Urinary bladder (tissue), 4 donors: ENCODE measurements around the gene ABCB7. TPM values are rescaled to one million over a fixed set of nuclear protein-coding genes. Genes with fewer than 3 reads are reported as not detected.
"Not testable (repeated sequence)": the region's sequence is repeated elsewhere in the genome, so short reads cannot be mapped to it uniquely, and the experiment has no call there.

Experiments used
- DNase-seq: peaks from one replicate; pipeline ENCODE4 v3.0.0-alpha.2; 2015; ENCODE audit errors: extremely low spot score
- H3K27ac ChIP-seq: one replicate; pipeline ENCODE4 v1.5.1; 2013; ENCODE audit warnings: low read depth, mild to moderate bottlenecking, moderate library complexity
- H3K36me3 ChIP-seq: one replicate; pipeline ENCODE4 v1.6.1; 2013; ENCODE audit warnings: mild to moderate bottlenecking, moderate library complexity; ENCODE audit not compliant: insufficient read depth
- H3K4me1 ChIP-seq: one replicate; pipeline ENCODE4 v1.6.1; 2013; ENCODE audit warnings: mild to moderate bottlenecking, moderate library complexity; ENCODE audit not compliant: insufficient read depth
- H3K4me3 ChIP-seq: one replicate; pipeline ENCODE4 v1.5.1; 2013; ENCODE audit warnings: low read depth, low read length
- WGBS: extraction: QIAGEN DNeasy Blood & Tissue Kit; methylation state at CpG from one replicate; pipeline ENCODE4 v1.1.7; 2013; 5-methylcytosine and 5-hydroxymethylcytosine counted together
- polyA plus RNA-seq: library from polyadenylated mRNA; stranded (reverse); fragments of 200-250 nt; gene quantifications from one replicate; pipeline ENCODE4 v1.2.3, GENCODE V29; 2013
- small RNA-seq: library from RNA; depleted of rRNA; stranded (forward); fragments of <200 nt; gene quantifications from one replicate; pipeline ENCODE3, GENCODE V24; 2014
- total RNA-seq: library from RNA; depleted of rRNA; stranded (reverse); fragments of >200 nt; gene quantifications from one replicate; pipeline ENCODE4 v1.2.3, GENCODE V29; 2014
- donor health status: healthy with polysubstance abuse.
- donor health status: healthy.

Gene ABCB7
- total and polyA plus RNA-seq, 2 donors = 17.0 to 26.4 TPM

DNA sequence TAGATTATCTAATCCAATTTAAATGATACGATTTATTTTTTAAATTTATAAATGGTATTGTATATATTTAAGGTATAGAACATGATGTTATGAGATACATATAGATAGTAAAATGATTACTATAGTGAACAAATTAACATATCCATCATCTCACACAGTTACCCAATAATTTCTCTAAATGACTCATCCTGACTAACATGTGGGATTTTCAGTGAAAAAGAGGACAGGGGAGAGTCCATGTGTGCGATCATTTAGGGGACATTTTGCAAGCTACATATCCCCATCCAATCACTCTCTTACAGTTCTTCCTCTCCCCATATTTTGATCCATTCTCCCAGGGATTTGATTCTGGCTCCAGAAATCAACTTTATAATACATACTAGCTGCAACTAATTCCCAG lies 88.2 kb downstream of the ABCB7 start:
- no peaks in the 10 kb centered on the region for H3K4me1 ChIP-seq
- 92% methylated on average over 2 of the region's 2 CpGs for whole genome bisulfite sequencing
- no peaks in the 10 kb centered on the region for H3K36me3 ChIP-seq
- H3K27ac ChIP-seq = no peak overlapping the region
- DNase-seq = no peak
- H3K4me3 ChIP-seq = no peak overlapping the region

DNA sequence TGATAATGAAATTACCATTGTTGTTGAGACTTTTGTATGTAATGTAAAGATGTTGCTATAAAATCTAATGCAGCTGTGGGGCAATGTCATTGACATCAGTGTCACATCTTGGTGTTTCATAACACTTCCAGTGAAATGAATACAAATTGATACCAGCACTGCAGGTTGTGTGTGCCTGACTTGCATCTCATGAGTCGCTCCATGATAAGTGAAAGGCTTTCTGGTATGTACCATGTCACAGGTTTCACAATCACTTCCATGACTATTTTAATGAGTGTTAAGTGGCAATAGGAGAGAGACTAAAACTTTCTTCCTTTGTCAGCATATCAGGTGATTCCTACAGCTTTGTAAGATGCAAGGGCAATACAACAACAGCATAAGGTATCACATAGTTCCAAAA lies 94.4 kb downstream of the ABCB7 start:
- DNase-seq = no peak
- 87% methylated on average over 1 of the region's 1 CpG for WGBS
- Histone ChIP-seq H3K4me1 (no peaks in the 10 kb centered on the region), H3K27ac (no peak overlapping the region), H3K36me3 (no peaks in the 10 kb centered on the region), H3K4me3 (no peak overlapping the region)

DNA sequence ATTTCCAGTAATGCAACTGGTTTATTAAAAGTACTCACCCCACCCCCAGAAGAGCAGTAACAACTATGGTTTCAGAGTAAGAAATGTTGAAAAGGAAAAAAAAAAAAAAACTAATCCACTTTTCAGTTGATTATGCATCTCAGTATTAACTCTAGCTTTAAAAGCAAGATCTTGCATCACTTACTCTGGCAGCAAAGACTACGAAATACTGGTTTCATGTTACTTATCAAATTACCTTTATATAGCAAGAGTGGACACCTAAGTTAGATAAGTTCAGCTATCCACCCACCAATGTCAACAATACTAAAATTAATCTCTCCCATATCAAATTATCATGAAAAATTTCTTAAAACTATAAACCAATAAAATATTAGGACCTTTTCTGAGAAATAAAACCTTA lies 105.0 kb downstream of the ABCB7 start:
- H3K36me3 ChIP-seq = no peaks in the 10 kb centered on the region
- no peaks in the 10 kb centered on the region for H3K4me1 ChIP-seq
- DNase-seq = no peak
- no peak overlapping the region for H3K27ac ChIP-seq
- no peak overlapping the region for H3K4me3 ChIP-seq
- 78% methylated on average over 1 of the region's 1 CpG for WGBS

DNA sequence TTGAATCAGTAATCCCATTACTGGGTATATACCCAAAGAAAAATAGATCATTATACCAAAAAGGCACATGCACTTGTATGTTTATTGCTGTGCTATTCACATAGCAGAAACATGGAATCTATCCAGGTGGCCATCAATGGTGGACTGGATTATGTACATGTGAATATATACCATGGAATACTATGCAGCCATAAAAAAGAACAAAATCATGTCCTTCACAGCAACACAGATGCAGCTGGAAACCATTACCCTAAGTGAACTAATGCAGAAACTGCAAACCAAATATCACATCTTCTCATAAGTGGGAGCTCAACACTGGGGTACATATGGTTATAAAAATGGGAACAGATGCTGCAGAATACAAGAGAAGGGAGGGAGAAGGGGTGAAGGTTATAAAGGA lies 110.7 kb downstream of the ABCB7 start:
- Histone ChIP-seq H3K4me3 (no peak overlapping the region), H3K36me3 (no peaks in the 10 kb centered on the region), H3K27ac (no peak overlapping the region), H3K4me1 (no peaks in the 10 kb centered on the region)
- DNase-seq = no peak

DNA sequence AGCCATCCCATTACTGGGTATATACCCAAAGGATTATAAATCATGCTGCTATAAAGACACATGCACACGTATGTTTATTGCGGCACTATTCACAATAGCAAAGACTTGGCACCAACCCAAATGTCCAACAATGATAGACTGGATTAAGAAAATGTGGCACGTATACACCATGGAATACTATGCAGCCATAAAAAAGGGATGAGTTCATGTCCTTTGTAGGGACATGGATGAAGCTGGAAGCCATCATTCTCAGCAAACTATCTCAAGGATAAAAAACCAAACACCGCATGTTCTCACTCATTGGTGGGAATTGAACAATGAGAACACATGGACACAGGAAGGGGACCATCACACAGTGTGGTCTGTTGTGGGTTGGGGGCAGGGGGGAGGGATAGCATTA lies 111.9 kb downstream of the ABCB7 start:
- DNase-seq, H3K27ac ChIP-seq, H3K4me3 ChIP-seq, H3K36me3 ChIP-seq, H3K4me1 ChIP-seq: not testable (repeated sequence)
- 82% methylated on average over 3 of the region's 4 CpGs for WGBS

DNA sequence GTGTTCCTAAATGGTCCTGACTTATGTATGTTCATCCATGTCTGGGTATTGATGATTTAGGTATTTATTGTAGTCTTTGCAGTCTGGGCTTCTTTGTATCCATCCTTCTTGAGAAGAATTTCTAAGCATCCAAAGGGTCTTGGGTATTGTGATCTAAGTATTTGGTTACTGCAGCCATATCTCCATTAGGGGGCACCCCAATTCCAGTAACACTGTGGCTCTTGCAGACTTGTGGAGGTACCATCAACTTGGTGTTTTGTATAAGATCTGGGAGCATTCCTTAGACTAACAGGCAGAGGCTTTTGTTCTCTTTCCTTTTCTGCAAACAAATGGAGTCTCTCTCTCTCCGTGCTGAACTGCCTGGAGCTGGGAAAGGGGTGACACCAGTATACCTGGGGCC lies 117.2 kb downstream of the ABCB7 start:
- no peaks in the 10 kb centered on the region for H3K4me1 ChIP-seq
- DNase-seq = no peak
- no peak overlapping the region for H3K4me3 ChIP-seq
- H3K27ac ChIP-seq = no peak overlapping the region
- 65% methylated on average over 1 of the region's 1 CpG for WGBS
- no peaks in the 10 kb centered on the region for H3K36me3 ChIP-seq

Small RNA genes lying within 50 kb of the gene (small RNA-seq; reads per million reads assigned to genes)
- not detected for gene BUD31P2
- gene RNU6-562P = not detected

Other genes with a start within 250 kb of the ABCB7 start
- 3.8 TPM for gene NEXMIF, start 230.8 kb downstream of the ABCB7 start, total RNA-seq
- 0.72 TPM for gene NEXMIF, start 230.8 kb downstream of the ABCB7 start, polyA plus RNA-seq
- gene UPRT, start 117.8 kb upstream of the ABCB7 start, total RNA-seq = 21.5 TPM
- gene UPRT, start 117.8 kb upstream of the ABCB7 start, polyA plus RNA-seq = 9.7 TPM